PC-3 (cell line): ENCODE results near the gene ZDHHC24. TPM values are rescaled to one million over a fixed set of nuclear protein-coding genes. Genes with fewer than 3 reads are reported as not detected.
"Not testable (repeated sequence)": the region's sequence is repeated elsewhere in the genome, so short reads cannot be mapped to it uniquely, and the experiment has no call there.

ENCODE experiments used
- ATAC-seq: fragments of 200-7000 bp; cut with Tn5 transposase; 2 replicates; pipeline ENCODE4 v1.9.1; 2020; ENCODE audit warnings: mild to moderate bottlenecking, moderate library complexity
- BruUV-seq: library from RNA; stranded (reverse); fragments of 400-500 nt; replicated peaks from 2 replicates; lab custom pipeline; 2021; lab: Mats Ljungman, UMichigan
- CTCF ChIA-PET: fragments of 300-600 bp; sonication (Branson Sonifier 250); formaldehyde crosslinking; loops from one replicate; lab custom pipeline; 2022; ENCODE audit warnings: antibody characterized with exemption; lab: Charles Lee
- POLR2A ChIA-PET: fragments of 300-600 bp; sonication (Branson Sonifier 250); formaldehyde crosslinking; loops from one replicate; lab custom pipeline; 2022; ENCODE audit warnings: antibody characterized with exemption; ENCODE audit not compliant: unreplicated experiment; lab: Charles Lee
- DNase-seq: peaks from one replicate; pipeline ENCODE4 v3.0.0-alpha.2; 2015
- H2AFZ ChIP-seq: fragments of 300-600 bp; sonication (generic); 2 replicates; pipeline ENCODE4 v1.6.0; 2016; ENCODE audit warnings: antibody characterized with exemption, low read length
- H3F3A ChIP-seq: fragments of 300-600 bp; sonication (generic); one replicate; pipeline ENCODE4 v1.6.0; 2017; ENCODE audit warnings: antibody characterized with exemption, low read length, control low read depth, mild to moderate bottlenecking; ENCODE audit not compliant: unreplicated experiment
- H3K27ac ChIP-seq: fragments of 300-600 bp; sonication (generic); 2 replicates; pipeline ENCODE4 v1.5.1; 2016; ENCODE audit warnings: mild to moderate bottlenecking, low read length
- H3K27me3 ChIP-seq: fragments of 300-600 bp; sonication (generic); 2 replicates; pipeline ENCODE4 v1.6.1; 2016; ENCODE audit warnings: low read length, mixed read lengths
- H3K36me3 ChIP-seq: fragments of 300-600 bp; sonication (generic); 2 replicates; pipeline ENCODE4 v1.6.1; 2016; ENCODE audit warnings: low read depth, mixed run types, low read length, mixed read lengths
- H3K4me1 ChIP-seq: fragments of 300-600 bp; sonication (generic); 2 replicates; pipeline ENCODE4 v1.5.1; 2016; ENCODE audit warnings: low read length; ENCODE audit not compliant: insufficient read depth
- H3K4me2 ChIP-seq: fragments of 300-600 bp; sonication (generic); 2 replicates; pipeline ENCODE4 v1.6.0; 2016; ENCODE audit warnings: low read length
- H3K4me3 ChIP-seq: fragments of 300-600 bp; sonication (generic); 2 replicates; pipeline ENCODE4 v1.5.1; 2016; ENCODE audit warnings: mild to moderate bottlenecking, low read length, mixed read lengths
- H3K79me2 ChIP-seq: fragments of 300-600 bp; sonication (generic); 2 replicates; pipeline ENCODE4 v1.6.1; 2017; ENCODE audit warnings: low read length, mixed read lengths
- H3K9ac ChIP-seq: fragments of 300-600 bp; sonication (generic); 2 replicates; pipeline ENCODE4 v1.6.0; 2016; ENCODE audit warnings: mild to moderate bottlenecking, low read length
- H3K9me2 ChIP-seq: fragments of 300-600 bp; sonication (generic); replicated peaks from 2 replicates; pipeline ENCODE4 v1.6.1; 2016; ENCODE audit warnings: mixed run types, low read length, mixed read lengths
- H3K9me3 ChIP-seq: fragments of 300-600 bp; sonication (generic); 2 replicates; pipeline ENCODE4 v1.6.1; 2016; ENCODE audit warnings: low read length, mixed read lengths
- H4K20me1 ChIP-seq: fragments of 300-600 bp; sonication (generic); 2 replicates; pipeline ENCODE4 v1.6.1; 2016; ENCODE audit warnings: low read length, mixed read lengths
- EZH2 ChIP-seq: fragments of 300-600 bp; sonication (generic); IDR thresholded peaks from one replicate; pipeline ENCODE4 v1.6.1; 2017; ENCODE audit warnings: antibody characterized with exemption, mild to moderate bottlenecking, low read length; ENCODE audit not compliant: unreplicated experiment
- EZH2phosphoT487 ChIP-seq: fragments of 300-600 bp; sonication (generic); IDR thresholded peaks from 2 replicates; pipeline ENCODE4 v1.6.1; 2018; ENCODE audit warnings: mild to moderate bottlenecking, antibody characterized with exemption, low read length, borderline replicate concordance
- intact Hi-C: fragments of 100-400 bp; cut with micrococcal nuclease; formaldehyde crosslinking; loops from 2 replicates; pipeline ENCODE4 v1.9.0; 2023
- total RNA-seq: library from RNA; depleted of rRNA; stranded (reverse); fragments of >200 nt; gene quantifications from 2 replicates; pipeline ENCODE4 v1.2.3, GENCODE V29; 2014
- TF ChIP-seq, protein P1 (sequence below): fragments of 300-600 bp; sonication (generic); conservative IDR thresholded peaks from 2 replicates; pipeline ENCODE4 v1.5.1; 2017; ENCODE audit warnings: antibody characterized with exemption, low read depth, mild to moderate bottlenecking, low read length

The ZDHHC24 gene
- total RNA-seq, 1 experiment from 2014 or later = 15.1 TPM

- Histone ChIP-seq H3K4me2 (peak within 1 kb of the TSS; percentile 88), H3F3A (no peaks in the 10 kb centered on the region), H3K36me3 (no peaks in the 10 kb centered on the region), H3K9me3 (no peaks in the 10 kb centered on the region), H3K27me3 (no peaks in the 10 kb centered on the region), H3K79me2 (0 out of 2 replicates have a peak, but pooled peaks cover 4% of the 10 kb centered on the region), H3K9me2 (no peaks in the 10 kb centered on the region), H4K20me1 (no peaks in the 10 kb centered on the region), H3K4me3 (peak within 1 kb of the TSS; percentile 89), H3K4me1 (peaks cover 21% of the 10 kb centered on the region), H2AFZ (peak within 1 kb of the TSS; percentile 96), H3K9ac (peak within 1 kb of the TSS; percentile 89), H3K27ac (0 out of 2 replicates have a peak within 1 kb of the TSS, but pooled peaks have one; percentile 10)
- no TSS peak for BruUV-seq
- ChIA-PET CTCF (interaction anchor here (0.6 kb wide), 1 partner anchor 116 kb away, joined by 17 read pairs; no protein-coding TSS in a partner anchor), POLR2A (interaction anchor here (0.6 to 0.8 kb wide), 5 partner anchors 10 to 113 kb away, joined by 3 to 7 read pairs (median 3); partner anchors contain the start of gene DPP3)
- ATAC-seq (no peak), DNase-seq (no peak)
- no peak for TF ChIP-seq EZH2
- no peak for TF ChIP-seq EZH2phosphoT487
- TF ChIP-seq, protein P1, sequence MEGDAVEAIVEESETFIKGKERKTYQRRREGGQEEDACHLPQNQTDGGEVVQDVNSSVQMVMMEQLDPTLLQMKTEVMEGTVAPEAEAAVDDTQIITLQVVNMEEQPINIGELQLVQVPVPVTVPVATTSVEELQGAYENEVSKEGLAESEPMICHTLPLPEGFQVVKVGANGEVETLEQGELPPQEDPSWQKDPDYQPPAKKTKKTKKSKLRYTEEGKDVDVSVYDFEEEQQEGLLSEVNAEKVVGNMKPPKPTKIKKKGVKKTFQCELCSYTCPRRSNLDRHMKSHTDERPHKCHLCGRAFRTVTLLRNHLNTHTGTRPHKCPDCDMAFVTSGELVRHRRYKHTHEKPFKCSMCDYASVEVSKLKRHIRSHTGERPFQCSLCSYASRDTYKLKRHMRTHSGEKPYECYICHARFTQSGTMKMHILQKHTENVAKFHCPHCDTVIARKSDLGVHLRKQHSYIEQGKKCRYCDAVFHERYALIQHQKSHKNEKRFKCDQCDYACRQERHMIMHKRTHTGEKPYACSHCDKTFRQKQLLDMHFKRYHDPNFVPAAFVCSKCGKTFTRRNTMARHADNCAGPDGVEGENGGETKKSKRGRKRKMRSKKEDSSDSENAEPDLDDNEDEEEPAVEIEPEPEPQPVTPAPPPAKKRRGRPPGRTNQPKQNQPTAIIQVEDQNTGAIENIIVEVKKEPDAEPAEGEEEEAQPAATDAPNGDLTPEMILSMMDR = no peak
- intact Hi-C loops = loop anchor here (1.0 to 2.0 kb wide), 2 partner anchors 46 to 70 kb away; partner anchors contain the start of gene RBM14
These were observed 619 bp upstream of the ZDHHC24 start, which contains the start of gene ACTN3 for GRCh38 chr11:66546368-66546965. ACTN3 (plus strand) TSS chr11:66546903; CDS start chr11:66546938, 35 bp downstream.

GRCh38 chr11:66544952-66545351, 896 bp downstream of the ZDHHC24 start:
- Histone ChIP-seq H3K9ac (peak overlapping the region; percentile 89), H3K4me3 (peak overlapping the region; percentile 89), H3K4me1 (peaks cover 21% of the 10 kb centered on the region), H3K4me2 (peak overlapping the region; percentile 88), H2AFZ (peak overlapping the region; percentile 96; the same call in 1 of the 2 replicates)
- H3K9me3 ChIP-seq, H3K79me2 ChIP-seq, intact Hi-C loops, H3K27ac ChIP-seq, H3K9me2 ChIP-seq, H4K20me1 ChIP-seq, DNase-seq, H3K27me3 ChIP-seq, CTCF ChIA-PET, H3K36me3 ChIP-seq, POLR2A ChIA-PET, ATAC-seq, H3F3A ChIP-seq: not testable (repeated sequence)
- BruUV-seq = TSS peak; percentile 85

- Histone ChIP-seq H3K4me2 (no peak overlapping the region), H3K9ac (no peak overlapping the region), H4K20me1 (no peaks in the 10 kb centered on the region), H3K4me3 (no peak overlapping the region), H3K27me3 (no peaks in the 10 kb centered on the region), H3K9me3 (no peaks in the 10 kb centered on the region), H3K27ac (no peak overlapping the region), H3K79me2 (0 out of 2 replicates have a peak, but pooled peaks cover 4% of the 10 kb centered on the region), H2AFZ (no peak overlapping the region), H3K4me1 (peaks cover 21% of the 10 kb centered on the region), H3K36me3 (no peaks in the 10 kb centered on the region), H3F3A (no peaks in the 10 kb centered on the region), H3K9me2 (no peaks in the 10 kb centered on the region)
- ATAC-seq (no peak), DNase-seq (no peak)
- TF ChIP-seq, protein P1 = no peak
- TF ChIP-seq EZH2phosphoT487 (no peak), EZH2 (no peak)
- intact Hi-C loops = no loop called here
- ChIA-PET CTCF (no interaction called here), POLR2A (no interaction called here)
- BruUV-seq = no TSS peak
These were observed 2.4 kb downstream of the ZDHHC24 start for GRCh38 chr11:66543263-66544107.
